Endothelial cell of umbilical vein (primary cell): ENCODE data around the gene C1orf146. TPM values are rescaled to one million over a fixed set of nuclear protein-coding genes. Genes with fewer than 3 reads are reported as not detected.

Experiments
- BruUV-seq: library from RNA; stranded (reverse); fragments of 400-500 nt; replicated peaks from 2 replicates; lab custom pipeline; 2021; lab: Mats Ljungman, UMichigan
- CTCF ChIA-PET: fragments of 300-600, 350-600 bp; sonication (Branson Sonifier 250); formaldehyde crosslinking; loops from one replicate; lab custom pipeline; 2021; ENCODE audit warnings: antibody characterized with exemption, inconsistent platforms; lab: Charles Lee
- POLR2A ChIA-PET: fragments of 300-600, 350-600 bp; sonication (Branson Sonifier 250); formaldehyde crosslinking; loops from one replicate; lab custom pipeline; 2021; ENCODE audit warnings: antibody characterized with exemption, inconsistent platforms; lab: Charles Lee
- DNase-seq: peaks from one replicate; pipeline ENCODE4 v3.0.0-alpha.2; 2011; ENCODE audit warnings: low read depth, low spot score
- FAIRE-seq: peaks from 2 replicates; lab custom pipeline; 2011; peaks lifted over from hg19 to GRCh38; lab: Jason Lieb, UNC
- H2AFZ ChIP-seq: 2 replicates; pipeline ENCODE4 v1.6.0; 2012; ENCODE audit warnings: low read depth, low read length, control low read depth, inconsistent platforms
- H3K27ac ChIP-seq: 2 replicates; pipeline ENCODE4 v1.5.1; 2011; ENCODE audit warnings: low read depth, mild to moderate bottlenecking, control low read depth, low read length, moderate library complexity; ENCODE audit not compliant: insufficient read depth
- H3K27me3 ChIP-seq, 2 experiments: 2 replicates each; pipeline versions ENCODE4 v1.6.0 to v1.6.1; 2011; ENCODE audit warnings: low read length in 2 of 2, mixed read lengths in 1 of 2; ENCODE audit not compliant: control insufficient read depth in 2 of 2, insufficient read depth in 2 of 2
- H3K36me3 ChIP-seq, 2 experiments: 2 replicates in 1 of 2; 3 replicates in 1 of 2; pipeline ENCODE4 v1.5.1; 2011; ENCODE audit warnings: low read length in 2 of 2, mild to moderate bottlenecking in 1 of 2, moderate library complexity in 1 of 2; ENCODE audit not compliant: control insufficient read depth in 2 of 2, insufficient read depth in 2 of 2; ENCODE audit errors: extremely low read depth in 1 of 2
- H3K4me1 ChIP-seq: 3 replicates; pipeline ENCODE4 v1.5.1; 2011; ENCODE audit warnings: mild to moderate bottlenecking, low read length; ENCODE audit not compliant: control insufficient read depth, insufficient read depth; ENCODE audit errors: extremely low read depth
- H3K4me2 ChIP-seq: 2 replicates; pipeline ENCODE4 v1.6.1; 2011; ENCODE audit warnings: low read length, control low read depth, mixed read lengths; ENCODE audit not compliant: insufficient read depth
- H3K4me3 ChIP-seq, 3 experiments: fragments of 200-600 bp in 1 of 3; sonication (generic), shearing (Covaris generic) in 1 of 3; replicated peaks in 1 of 3; 2 replicates each; pipeline ENCODE4 v1.5.1; 2011 to 2016; ENCODE audit warnings: control low read depth in 3 of 3, low read length in 3 of 3, mild to moderate bottlenecking in 2 of 3, inconsistent platforms in 1 of 3, low read depth in 1 of 3, moderate library complexity in 1 of 3; ENCODE audit not compliant: insufficient read depth in 1 of 3
- H3K79me2 ChIP-seq: 2 replicates; pipeline ENCODE4 v1.6.0; 2012; ENCODE audit warnings: low read length, inconsistent platforms; ENCODE audit not compliant: control insufficient read depth, insufficient read depth
- H3K9ac ChIP-seq: replicated peaks from 2 replicates; pipeline ENCODE3; 2011; ENCODE audit warnings: low read length, control low read depth; ENCODE audit not compliant: insufficient read depth; ENCODE audit errors: extremely low read depth
- H3K9me1 ChIP-seq: replicated peaks from 3 replicates; pipeline ENCODE4 v1.6.0; 2011; ENCODE audit warnings: mild to moderate bottlenecking, low read length; ENCODE audit not compliant: control insufficient read depth, insufficient read depth; ENCODE audit errors: extremely low read depth
- H3K9me3 ChIP-seq: replicated peaks from 2 replicates; pipeline ENCODE4 v1.5.1; 2012; ENCODE audit warnings: low read length, inconsistent platforms; ENCODE audit not compliant: control insufficient read depth, insufficient read depth
- H4K20me1 ChIP-seq: replicated peaks from 2 replicates; pipeline ENCODE3; 2011; ENCODE audit warnings: mild to moderate bottlenecking, low read length; ENCODE audit not compliant: control insufficient read depth, insufficient read depth; ENCODE audit errors: extremely low read depth
- EZH2 ChIP-seq: IDR thresholded peaks from 2 replicates; pipeline ENCODE4 v1.6.1; 2012; ENCODE audit warnings: borderline replicate concordance, low read depth, mild to moderate bottlenecking, moderate library complexity, low read length, inconsistent platforms; ENCODE audit not compliant: severe bottlenecking
- FOS ChIP-seq: IDR thresholded peaks from 2 replicates; pipeline ENCODE4 v1.6.1; 2011; ENCODE audit warnings: mild to moderate bottlenecking, low read length, moderate library complexity, borderline replicate concordance; ENCODE audit not compliant: insufficient read depth
- GATA2 ChIP-seq: IDR thresholded peaks from 2 replicates; pipeline ENCODE4 v1.7.0; 2011; ENCODE audit warnings: low read depth, mild to moderate bottlenecking, moderate library complexity, mixed read lengths, low read length; ENCODE audit not compliant: insufficient read length, insufficient read depth
- JUN ChIP-seq: IDR thresholded peaks from 2 replicates; pipeline ENCODE4 v1.6.1; 2011; ENCODE audit warnings: borderline replicate concordance, low read depth; ENCODE audit not compliant: insufficient read length, insufficient read depth
- MYC ChIP-seq: IDR thresholded peaks from one replicate; pipeline ENCODE4 v1.6.1; 2011; ENCODE audit warnings: mild to moderate bottlenecking, low read depth, low read length
- POLR2A ChIP-seq: IDR thresholded peaks from 2 replicates; pipeline ENCODE4 v1.6.1; 2012; ENCODE audit warnings: low read depth, mild to moderate bottlenecking, control low read depth, low read length
- POLR2AphosphoS5 ChIP-seq: IDR thresholded peaks from 2 replicates; pipeline ENCODE4 v1.6.1; 2012; ENCODE audit warnings: low read depth, mild to moderate bottlenecking, control low read depth, low read length, moderate library complexity; ENCODE audit not compliant: insufficient read depth
- dilution Hi-C: fragments of 300-500 bp; cut with MboI; formaldehyde crosslinking; loops from one replicate; pipeline ENCODE4 v1.15.0; 2019; ENCODE audit warnings: low sequenced_read_pairs; ENCODE audit not compliant: extremely low pct_ligation_motif_present
- intact Hi-C: fragments of 100-400 bp; cut with micrococcal nuclease; formaldehyde crosslinking; loops from one replicate; pipeline ENCODE4 v1.10.0; 2022
- polyA plus RNA-seq, 4 experiments: library from polyadenylated mRNA; depleted of rRNA in 3 of 4; stranded (reverse) in 3 of 4; unstranded in 1 of 4; fragments of >200 nt; gene quantifications; 2 replicates each; pipeline versions ENCODE4 v1.2.1 to v1.2.3, GENCODE V29; 2011 to 2012; ENCODE audit warnings: missing spikeins in 1 of 4
- total RNA-seq: library from RNA; stranded (reverse); gene quantifications from 2 replicates; pipeline ENCODE4 v1.2.3, GENCODE V29; 2021
- TF ChIP-seq, protein P1 (sequence below), 2 donors: IDR thresholded peaks; 1 replicate in 1 of 2; 2 replicates in 1 of 2; pipeline ENCODE4 v1.5.1; 2011; ENCODE audit warnings: low read length in 2 of 2, mild to moderate bottlenecking in 2 of 2, moderate library complexity in 2 of 2, control low read depth in 1 of 2, inconsistent platforms in 1 of 2, low read depth in 1 of 2; ENCODE audit not compliant: insufficient read depth in 1 of 2; ENCODE audit errors: extremely low read depth in 1 of 2
- TF ChIP-seq, protein P2 (sequence below): IDR thresholded peaks from 2 replicates; pipeline ENCODE4 v1.6.1; 2011; ENCODE audit not compliant: insufficient read depth, insufficient read length

Gene C1orf146
- total and polyA plus RNA-seq, 2 donors (not counting 3 experiments of a cell fraction or from before 2014, with no cell fraction given) = not detected

DNA sequence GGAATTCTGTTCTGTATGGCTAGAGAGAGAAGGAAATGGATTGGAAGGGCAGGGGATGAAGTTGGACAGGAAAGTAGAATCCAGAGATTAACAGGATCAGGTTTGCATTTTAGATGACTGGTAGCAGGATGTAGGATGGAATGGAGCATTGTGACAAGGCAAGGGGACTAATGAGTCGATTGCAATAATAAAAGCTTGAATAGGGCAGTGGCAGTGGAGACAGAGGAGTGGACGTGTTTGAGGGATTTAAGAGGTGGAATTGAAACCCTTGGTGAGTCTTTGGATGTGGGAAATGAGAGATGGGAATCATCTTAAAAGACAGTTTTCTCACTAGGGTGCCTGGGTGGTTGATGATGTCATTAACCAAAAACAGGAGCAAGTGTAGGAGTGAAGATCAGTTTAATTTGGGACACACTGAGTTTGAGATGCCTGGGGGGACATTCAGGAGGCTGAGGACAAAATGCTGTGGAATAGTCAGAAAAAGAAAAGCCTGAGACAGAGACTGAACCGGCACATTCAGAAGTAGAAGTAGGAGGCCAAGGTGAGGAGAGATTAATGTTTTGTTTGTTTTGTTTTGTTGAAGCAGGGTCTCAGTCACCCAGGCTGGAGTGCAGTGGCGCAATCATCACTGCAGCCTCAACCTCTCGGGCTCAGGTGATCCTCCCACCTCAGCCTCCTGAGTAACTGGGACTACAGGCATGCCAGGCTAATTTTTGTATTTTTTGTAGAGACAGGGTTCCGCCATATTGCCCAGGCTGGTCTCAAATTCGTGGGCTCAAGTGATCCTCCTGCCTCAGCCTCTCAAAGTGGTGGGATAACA, 29.1 kb upstream of the C1orf146 start:
- H3K36me3 ChIP-seq = no peaks in the 10 kb centered on the region
- H3K4me1 ChIP-seq = no peaks in the 10 kb centered on the region
- H3K9me3 ChIP-seq = no peaks in the 10 kb centered on the region
- CTCF ChIA-PET = interaction anchor here (1.9 kb wide), 1 partner anchor 18 kb away, joined by 5 read pairs; no protein-coding TSS in a partner anchor
- BruUV-seq = no TSS peak
- no peak overlapping the region for H3K27ac ChIP-seq
- H2AFZ ChIP-seq = no peak overlapping the region
- no peak for DNase-seq
- H3K9ac ChIP-seq = no peak overlapping the region
- no peak for FAIRE-seq
- intact Hi-C loops = no loop called here
- no peaks in the 10 kb centered on the region for H4K20me1 ChIP-seq
- no peak overlapping the region for H3K4me2 ChIP-seq
- peaks cover 0 to 3% of the 10 kb centered on the region in 2 experiments for H3K27me3 ChIP-seq
- POLR2A ChIA-PET = no interaction called here
- TF ChIP-seq POLR2A (no peak), POLR2AphosphoS5 (no peak), FOS (no peak), MYC (no peak), GATA2 (no peak), JUN (no peak), EZH2 (no peak)
- TF ChIP-seq, protein P1, sequence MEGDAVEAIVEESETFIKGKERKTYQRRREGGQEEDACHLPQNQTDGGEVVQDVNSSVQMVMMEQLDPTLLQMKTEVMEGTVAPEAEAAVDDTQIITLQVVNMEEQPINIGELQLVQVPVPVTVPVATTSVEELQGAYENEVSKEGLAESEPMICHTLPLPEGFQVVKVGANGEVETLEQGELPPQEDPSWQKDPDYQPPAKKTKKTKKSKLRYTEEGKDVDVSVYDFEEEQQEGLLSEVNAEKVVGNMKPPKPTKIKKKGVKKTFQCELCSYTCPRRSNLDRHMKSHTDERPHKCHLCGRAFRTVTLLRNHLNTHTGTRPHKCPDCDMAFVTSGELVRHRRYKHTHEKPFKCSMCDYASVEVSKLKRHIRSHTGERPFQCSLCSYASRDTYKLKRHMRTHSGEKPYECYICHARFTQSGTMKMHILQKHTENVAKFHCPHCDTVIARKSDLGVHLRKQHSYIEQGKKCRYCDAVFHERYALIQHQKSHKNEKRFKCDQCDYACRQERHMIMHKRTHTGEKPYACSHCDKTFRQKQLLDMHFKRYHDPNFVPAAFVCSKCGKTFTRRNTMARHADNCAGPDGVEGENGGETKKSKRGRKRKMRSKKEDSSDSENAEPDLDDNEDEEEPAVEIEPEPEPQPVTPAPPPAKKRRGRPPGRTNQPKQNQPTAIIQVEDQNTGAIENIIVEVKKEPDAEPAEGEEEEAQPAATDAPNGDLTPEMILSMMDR (IDR thresholded peaks at IDR 0.05; ENCODE audit: extremely low read depth in 1 of 2, insufficient read depth in 1 of 2, low read depth in 1 of 2, low read length in 2 of 2) = no peak
- TF ChIP-seq, protein P2, sequence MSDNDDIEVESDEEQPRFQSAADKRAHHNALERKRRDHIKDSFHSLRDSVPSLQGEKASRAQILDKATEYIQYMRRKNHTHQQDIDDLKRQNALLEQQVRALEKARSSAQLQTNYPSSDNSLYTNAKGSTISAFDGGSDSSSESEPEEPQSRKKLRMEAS = no peak
- no peaks in the 10 kb centered on the region for H3K9me1 ChIP-seq
- no peaks in the 10 kb centered on the region for H3K79me2 ChIP-seq
- dilution Hi-C loops = no loop called here
- no peak overlapping the region for H3K4me3 ChIP-seq
